Measurements from ENCODE around the gene FRMD8. TPM values are rescaled to one million over a fixed set of nuclear protein-coding genes. Genes with fewer than 3 reads are reported as not detected.
A peak's percentile ranks its signal among the peaks of the same experiment; 100 is the strongest.

The FRMD8 gene
- total and polyA plus RNA-seq, 2 of the 8 experiments (the other 6 are each of a cell fraction or from before 2014, with no cell fraction given), result 15.0 to 19.2 TPM

DNA sequence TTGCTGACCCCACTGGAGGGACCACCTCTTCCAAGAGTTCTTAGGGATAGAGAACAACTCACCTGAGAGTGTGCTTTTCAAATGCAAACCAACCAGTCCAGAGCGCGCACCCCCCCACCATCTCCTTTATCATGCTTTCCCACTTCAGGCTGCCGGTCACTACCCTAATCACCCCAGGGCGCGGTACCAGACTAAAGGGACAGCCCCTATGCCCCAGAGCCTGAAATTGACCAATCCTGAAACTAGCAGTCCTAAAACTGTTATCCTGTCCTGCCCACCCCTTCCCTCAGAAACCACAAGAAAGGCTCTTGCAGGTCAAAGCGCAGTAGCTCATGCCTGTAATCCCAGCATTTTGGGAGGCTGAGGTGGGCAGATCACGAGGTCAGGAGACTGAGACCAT is 73.1 kb downstream of the FRMD8 start:
- Histone ChIP-seq H2BK20ac (ENCODE audit: low read length) (no peak overlapping the region), H3K23me2 (ENCODE audit: low read depth, low read length) (peaks cover 4% of the 10 kb centered on the region; the same call in 1 of the 2 replicates), H3K27ac (ENCODE audit: low read depth, low read length) (no peak overlapping the region), H2BK120ac (replicated peaks; ENCODE audit: low read depth, low read length) (no peak overlapping the region), H2BK15ac (ENCODE audit: low read length) (no peak overlapping the region), H3K23ac (ENCODE audit: insufficient read length) (no peak overlapping the region), H3K36me3 (ENCODE audit: control insufficient read depth in 2 of 4, insufficient read depth in 4 of 4, low read length in 3 of 4) (no peaks in the 10 kb centered on the region), H3K9me3 (ENCODE audit: insufficient read depth in 2 of 2, low read depth in 1 of 2, low read length in 1 of 2) (no peaks in the 10 kb centered on the region), H4K5ac (ENCODE audit: insufficient read length, low read depth, low read length) (no peak overlapping the region), H4K8ac (ENCODE audit: extremely low read depth, insufficient read depth, low read length) (no peak overlapping the region), H3K4me1 (replicated peaks in 1 of 4; ENCODE audit: control insufficient read depth in 3 of 4, insufficient read depth in 4 of 4, low read length in 3 of 4) (peaks cover 2 to 11% (median 6%) of the 10 kb centered on the region in 4 experiments; a peak in 6 of 7 replicates), H3K18ac (ENCODE audit: extremely low read depth, low read length) (no peak overlapping the region), H4K20me1 (replicated peaks in 1 of 2; ENCODE audit: control insufficient read depth in 1 of 2, insufficient read depth in 2 of 2, low read length in 2 of 2) (peaks cover 0 to 4% of the 10 kb centered on the region in 2 experiments), H2AK5ac (ENCODE audit: low read depth, low read length) (no peak overlapping the region), H3K79me1 (ENCODE audit: low read depth, low read length) (no peaks in the 10 kb centered on the region), H3K4me2 (ENCODE audit: insufficient read depth in 1 of 2, low read depth in 2 of 2, low read length in 2 of 2) (no peak overlapping the region), H3K4ac (replicated peaks; ENCODE audit: insufficient read length, low read depth, low read length) (no peak overlapping the region), H3K27me3 (replicated peaks in 1 of 4; ENCODE audit: control insufficient read depth in 3 of 4, extremely low read depth in 1 of 4, insufficient read depth in 3 of 4, low read length in 3 of 4) (peaks cover 24 to 77% (median 66%) of the 10 kb centered on the region in 4 experiments), H3K4me3 (ENCODE audit: extremely low read depth in 1 of 4, insufficient read depth in 2 of 4, low read depth in 3 of 4, low read length in 4 of 4) (no peak overlapping the region), H3K9ac (replicated peaks in 1 of 4; ENCODE audit: extremely low read depth in 1 of 4, low read depth in 3 of 4, low read length in 3 of 4) (no peak overlapping the region), H3K14ac (ENCODE audit: insufficient read length) (no peak overlapping the region), H3K56ac (replicated peaks; ENCODE audit: insufficient read length, low read depth, low read length) (no peak overlapping the region), H2BK5ac (ENCODE audit: low read depth, low read length) (no peak overlapping the region), H2AFZ (ENCODE audit: low read length) (no peak overlapping the region), H4K91ac (replicated peaks; ENCODE audit: insufficient read length, low read length) (no peak overlapping the region), H3K79me2 (ENCODE audit: control insufficient read depth in 1 of 2, insufficient read depth in 2 of 2, low read length in 2 of 2) (no peaks in the 10 kb centered on the region), H2BK12ac (ENCODE audit: low read depth, low read length) (no peak overlapping the region)
- FAIRE-seq, result no peak
- DNase-seq (ENCODE audit: low read depth in 1 of 2, low spot score in 2 of 2), result peak in 1 of 2 experiments; percentile 73
- POLR2A ChIA-PET (ENCODE audit: partially characterized antibody), result interaction anchor here (1.5 to 26.0 kb wide), 4 partner anchors 20 to 40 kb away, joined by 6 to 1447 read pairs (median 16); partner anchors contain the start of genes MALAT1 and NEAT1
- WGBS, 2 experiments (ENCODE audit: extremely low coverage in 1 of 2, insufficient coverage in 1 of 2, insufficient read length in 1 of 2, insufficient replicate concordance in 2 of 2, low coverage in 1 of 2, low lambda C conversion rate in 2 of 2, missing lambda C conversion rate in 1 of 2), result 3% methylated on average over 7 of the region's 7 CpGs; no CpG with 5 or more reads in 1 of the 2 experiments
- CTCF ChIA-PET (ENCODE audit: partially characterized antibody), result interaction anchor here (0.7 to 26.0 kb wide), 9 partner anchors 10 to 147 kb away, joined by 3 to 809 read pairs (median 4); partner anchors contain the start of genes MALAT1 and NEAT1
- TF ChIP-seq TAF1 (IDR thresholded peaks at IDR 0.05; ENCODE audit: low read depth, low read length) (no peak), TCF12 (IDR thresholded peaks at IDR 0.05; ENCODE audit: low read depth, low read length) (peak; percentile 96), EP300 (IDR thresholded peaks at IDR 0.05; ENCODE audit: borderline replicate concordance in 1 of 2, low read depth in 2 of 2, low read length in 2 of 2) (peak in 1 of 2 experiments; percentile 74; a peak in 1 of 3 replicates), PHF8 (conservative IDR thresholded peaks at IDR 0.05; ENCODE audit: low read depth, low read length) (no peak), CREB1 (IDR thresholded peaks at IDR 0.05) (0 out of 2 replicates have a peak, but pooled peaks have one; percentile 23), SIN3A (conservative IDR thresholded peaks at IDR 0.05 in 1 of 2, IDR thresholded peaks at IDR 0.05 in 1 of 2; ENCODE audit: low read depth in 1 of 2, low read length in 2 of 2) (0 out of 4 replicates have a peak, but pooled peaks have one; percentile 15 to 62)
- TF ChIP-seq, protein P1, sequence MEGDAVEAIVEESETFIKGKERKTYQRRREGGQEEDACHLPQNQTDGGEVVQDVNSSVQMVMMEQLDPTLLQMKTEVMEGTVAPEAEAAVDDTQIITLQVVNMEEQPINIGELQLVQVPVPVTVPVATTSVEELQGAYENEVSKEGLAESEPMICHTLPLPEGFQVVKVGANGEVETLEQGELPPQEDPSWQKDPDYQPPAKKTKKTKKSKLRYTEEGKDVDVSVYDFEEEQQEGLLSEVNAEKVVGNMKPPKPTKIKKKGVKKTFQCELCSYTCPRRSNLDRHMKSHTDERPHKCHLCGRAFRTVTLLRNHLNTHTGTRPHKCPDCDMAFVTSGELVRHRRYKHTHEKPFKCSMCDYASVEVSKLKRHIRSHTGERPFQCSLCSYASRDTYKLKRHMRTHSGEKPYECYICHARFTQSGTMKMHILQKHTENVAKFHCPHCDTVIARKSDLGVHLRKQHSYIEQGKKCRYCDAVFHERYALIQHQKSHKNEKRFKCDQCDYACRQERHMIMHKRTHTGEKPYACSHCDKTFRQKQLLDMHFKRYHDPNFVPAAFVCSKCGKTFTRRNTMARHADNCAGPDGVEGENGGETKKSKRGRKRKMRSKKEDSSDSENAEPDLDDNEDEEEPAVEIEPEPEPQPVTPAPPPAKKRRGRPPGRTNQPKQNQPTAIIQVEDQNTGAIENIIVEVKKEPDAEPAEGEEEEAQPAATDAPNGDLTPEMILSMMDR (IDR thresholded peaks at IDR 0.05; ENCODE audit: control extremely low read depth in 1 of 3, insufficient read depth in 1 of 3, low read depth in 1 of 3, low read length in 3 of 3), result no peak
- TF ChIP-seq, protein P2, sequence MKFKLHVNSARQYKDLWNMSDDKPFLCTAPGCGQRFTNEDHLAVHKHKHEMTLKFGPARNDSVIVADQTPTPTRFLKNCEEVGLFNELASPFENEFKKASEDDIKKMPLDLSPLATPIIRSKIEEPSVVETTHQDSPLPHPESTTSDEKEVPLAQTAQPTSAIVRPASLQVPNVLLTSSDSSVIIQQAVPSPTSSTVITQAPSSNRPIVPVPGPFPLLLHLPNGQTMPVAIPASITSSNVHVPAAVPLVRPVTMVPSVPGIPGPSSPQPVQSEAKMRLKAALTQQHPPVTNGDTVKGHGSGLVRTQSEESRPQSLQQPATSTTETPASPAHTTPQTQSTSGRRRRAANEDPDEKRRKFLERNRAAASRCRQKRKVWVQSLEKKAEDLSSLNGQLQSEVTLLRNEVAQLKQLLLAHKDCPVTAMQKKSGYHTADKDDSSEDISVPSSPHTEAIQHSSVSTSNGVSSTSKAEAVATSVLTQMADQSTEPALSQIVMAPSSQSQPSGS (IDR thresholded peaks at IDR 0.05; ENCODE audit: low read length), result no peak

Data from H1 (cell line).